ENCODE measurements around the gene SPDYE11.
"Not testable (repeated sequence)": the region's sequence is repeated elsewhere in the genome, so short reads cannot be mapped to it uniquely, and the experiment has no call there.

SPDYE11 gene, protein sequence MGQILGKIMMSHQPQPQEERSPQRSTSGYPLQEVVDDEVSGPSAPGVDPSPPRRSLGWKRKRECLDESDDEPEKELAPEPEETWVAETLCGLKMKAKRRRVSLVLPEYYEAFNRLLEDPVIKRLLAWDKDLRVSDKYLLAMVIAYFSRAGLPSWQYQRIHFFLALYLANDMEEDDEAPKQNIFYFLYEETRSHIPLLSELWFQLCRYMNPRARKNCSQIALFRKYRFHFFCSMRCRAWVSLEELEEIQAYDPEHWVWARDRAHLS

DNA sequence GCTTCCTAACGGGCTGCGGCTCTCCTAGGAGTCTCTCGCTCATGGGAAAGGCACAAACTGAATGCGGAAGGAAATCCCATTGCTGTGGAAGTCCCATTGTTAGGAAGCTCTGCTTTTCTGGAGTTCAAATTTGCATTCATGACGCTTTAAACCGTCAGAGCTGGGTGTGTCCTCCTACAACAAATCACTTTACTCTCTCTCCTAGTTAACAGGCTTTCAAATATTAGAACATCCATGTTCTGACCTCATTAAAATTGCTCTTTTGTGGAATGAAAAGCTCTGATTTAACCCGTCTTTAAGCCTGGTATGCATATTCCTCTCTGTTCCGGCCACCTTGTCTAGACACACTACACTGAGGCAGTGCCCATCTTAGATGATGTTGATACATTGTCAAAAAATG is at the start of gene SPDYE11:
Gene SPDYE11 (minus strand): TSS at position 101 of the 400 bp plus-strand sequence. CDS start 1,800 bp downstream, outside the sequence.
- not testable (repeated sequence) for DNase-seq

DNA sequence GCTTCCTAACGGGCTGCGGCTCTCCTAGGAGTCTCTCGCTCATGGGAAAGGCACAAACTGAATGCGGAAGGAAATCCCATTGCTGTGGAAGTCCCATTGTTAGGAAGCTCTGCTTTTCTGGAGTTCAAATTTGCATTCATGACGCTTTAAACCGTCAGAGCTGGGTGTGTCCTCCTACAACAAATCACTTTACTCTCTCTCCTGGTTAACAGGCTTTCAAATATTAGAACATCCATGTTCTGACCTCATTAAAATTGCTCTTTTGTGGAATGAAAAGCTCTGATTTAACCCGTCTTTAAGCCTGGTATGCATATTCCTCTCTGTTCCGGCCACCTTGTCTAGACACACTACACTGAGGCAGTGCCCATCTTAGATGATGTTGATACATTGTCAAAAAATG is 28.2 kb upstream of the SPDYE11 start, which contains the start of gene SPDYE9:
Gene SPDYE9 (minus strand): TSS at position 101 of the 400 bp plus-strand sequence. CDS start 1,800 bp downstream, outside the sequence.
- not testable (repeated sequence) for DNase-seq

DNA sequence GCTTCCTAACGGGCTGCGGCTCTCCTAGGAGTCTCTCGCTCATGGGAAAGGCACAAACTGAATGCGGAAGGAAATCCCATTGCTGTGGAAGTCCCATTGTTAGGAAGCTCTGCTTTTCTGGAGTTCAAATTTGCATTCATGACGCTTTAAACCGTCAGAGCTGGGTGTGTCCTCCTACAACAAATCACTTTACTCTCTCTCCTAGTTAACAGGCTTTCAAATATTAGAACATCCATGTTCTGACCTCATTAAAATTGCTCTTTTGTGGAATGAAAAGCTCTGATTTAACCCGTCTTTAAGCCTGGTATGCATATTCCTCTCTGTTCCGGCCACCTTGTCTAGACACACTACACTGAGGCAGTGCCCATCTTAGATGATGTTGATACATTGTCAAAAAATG is 28.0 kb downstream of the SPDYE11 start, which contains the start of gene SPDYE8:
Gene SPDYE8 (minus strand): TSS at position 101 of the 400 bp plus-strand sequence. CDS start 1,800 bp downstream, outside the sequence.
- not testable (repeated sequence) for DNase-seq

DNA sequence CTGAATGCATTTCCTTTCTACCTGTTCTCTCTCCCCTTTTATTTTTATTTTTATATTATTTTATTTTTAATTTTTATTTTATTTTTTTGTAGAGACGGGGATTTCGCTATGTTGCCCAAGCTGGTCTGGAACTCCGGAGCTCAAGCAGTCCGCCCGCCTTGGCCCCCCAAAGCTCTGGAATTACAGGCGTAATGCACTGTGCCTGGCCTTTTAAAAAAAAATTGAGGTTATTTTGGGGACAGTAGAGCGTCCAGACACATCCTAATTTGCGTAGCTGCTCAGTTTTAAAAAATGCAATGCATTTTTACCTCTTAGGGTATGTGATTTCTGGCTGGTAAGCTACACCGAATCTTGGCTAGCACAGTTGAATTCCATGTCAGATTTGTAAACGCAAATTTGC is 51.2 kb downstream of the SPDYE11 start:
- DNase-seq = not testable (repeated sequence)

DNA sequence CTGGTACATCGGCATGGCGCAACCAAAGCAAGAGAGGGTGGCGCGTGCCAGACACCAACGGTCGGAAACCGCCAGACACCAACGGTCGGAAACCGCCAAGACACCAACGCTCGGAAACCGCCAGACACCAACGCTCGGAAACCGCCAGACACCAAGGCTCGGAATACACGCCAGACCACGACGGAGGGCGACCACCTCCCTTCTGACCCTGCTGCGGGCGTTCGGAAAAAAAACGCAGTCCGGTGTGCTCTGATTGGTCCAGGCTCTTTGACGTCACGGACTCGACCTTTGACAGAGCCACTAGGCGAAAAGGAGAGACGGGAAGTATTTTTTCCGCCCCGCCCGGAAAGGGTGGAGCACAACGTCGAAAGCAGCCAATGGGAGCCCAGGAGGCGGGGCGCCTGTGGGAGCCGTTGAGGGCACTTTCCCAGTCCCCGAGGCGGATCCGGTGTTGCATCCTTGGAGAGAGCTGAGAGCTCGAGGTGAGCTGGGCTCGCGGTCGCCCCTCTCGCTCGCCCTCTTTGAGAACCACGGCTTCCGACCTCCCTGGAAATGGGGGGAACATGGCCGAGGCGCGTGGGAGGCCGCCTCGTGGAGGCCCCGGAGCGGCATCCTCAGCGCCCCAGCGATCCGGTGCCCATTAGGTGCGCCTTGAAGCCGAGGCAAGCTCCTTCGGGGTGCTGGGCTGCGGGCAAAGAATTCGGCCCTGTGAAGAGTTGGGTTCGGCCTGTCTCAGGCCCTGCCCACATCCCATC is 51.8 kb downstream of the SPDYE11 start:
- peak; percentile 82 for DNase-seq

DNA sequence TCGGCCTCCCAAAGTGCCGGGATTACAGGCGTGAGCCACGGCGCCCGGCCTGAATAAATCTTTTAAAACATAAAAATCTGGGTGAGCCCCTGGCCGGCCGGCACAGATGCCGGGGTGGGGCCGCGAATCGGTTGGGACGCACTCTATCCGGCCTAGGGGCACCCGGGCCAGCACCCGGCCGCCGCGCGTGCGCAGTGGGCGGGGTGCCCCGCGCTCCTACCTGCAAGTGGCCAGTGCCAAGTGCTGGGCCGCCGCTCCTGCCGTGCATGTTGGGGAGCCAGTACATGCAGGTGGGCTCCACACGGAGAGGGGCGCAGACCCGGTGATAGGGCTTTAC is 52.4 kb downstream of the SPDYE11 start:
- DNase-seq = peak; percentile 46

DNA sequence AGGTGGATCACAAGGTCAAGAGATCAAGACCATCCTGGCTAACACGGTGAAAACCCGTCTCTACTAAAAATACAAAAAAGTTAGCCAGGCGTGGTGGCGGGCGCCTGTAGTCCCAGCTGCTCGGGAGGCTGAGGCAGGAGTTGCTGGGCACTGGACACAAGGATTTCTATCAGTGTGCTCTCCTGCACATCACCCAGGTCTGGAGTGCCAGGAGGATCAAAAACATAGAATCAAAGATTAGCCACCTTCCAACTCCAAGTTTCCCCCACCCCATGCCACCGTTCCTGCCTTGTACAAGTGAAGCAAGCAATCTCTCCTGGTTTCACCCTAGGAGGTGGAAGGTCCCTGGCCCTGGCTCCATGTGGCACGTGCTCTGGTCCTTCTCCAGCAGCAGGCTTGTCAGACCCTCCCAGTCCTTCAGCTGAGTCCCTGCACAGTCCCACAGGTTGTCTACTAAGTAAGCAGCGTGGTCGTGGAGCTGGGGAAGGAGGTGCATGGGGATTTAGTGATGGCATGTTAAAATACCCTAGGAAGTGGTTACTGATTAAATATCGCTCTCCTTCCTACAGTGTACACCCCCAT is 59.7 kb downstream of the SPDYE11 start:
- DNase-seq = not testable (repeated sequence)
